Endothelial cell of umbilical vein (primary cell): ENCODE measurements around the gene PAX5. TPM values are rescaled to one million over a fixed set of nuclear protein-coding genes. Genes with fewer than 3 reads are reported as not detected.

Source experiments
- microRNA-seq: library from miRNA; unstranded; fragments of <30 nt; microRNA quantifications from one replicate; pipeline ENCODE4 v1.2.0, GENCODE V29; 2021; ENCODE audit warnings: borderline number of aligned reads, borderline replicate concordance
- polyA plus RNA-seq, 4 experiments: library from polyadenylated mRNA; depleted of rRNA in 3 of 4; stranded (reverse) in 3 of 4; unstranded in 1 of 4; fragments of >200 nt; gene quantifications; 2 replicates each; pipeline versions ENCODE4 v1.2.1 to v1.2.3, GENCODE V29; 2011 to 2012; ENCODE audit warnings: missing spikeins in 1 of 4
- small RNA-seq: library from RNA; depleted of rRNA; stranded (forward); fragments of <200 nt; gene quantifications from one replicate; pipeline ENCODE3, GENCODE V24; 2012; ENCODE audit warnings: low replicate concordance, low read depth; ENCODE audit not compliant: insufficient read depth, insufficient read length
- total RNA-seq: library from RNA; stranded (reverse); gene quantifications from 2 replicates; pipeline ENCODE4 v1.2.3, GENCODE V29; 2021

PAX5 gene
- total and polyA plus RNA-seq, 2 donors (not counting 3 experiments of a cell fraction or from before 2014, with no cell fraction given): not detected

Small RNA genes lying within 50 kb of the gene (microRNA-seq; reads per million reads assigned to microRNA genes)
- not detected for gene MIR4475
- gene MIR4476: not detected
- not detected for gene MIR4540

Small RNA genes lying within 50 kb of the gene (small RNA-seq; reads per million reads assigned to genes)
- gene MIR4475 (not detected), gene MIR4476 (not detected), gene MIR4540 (not detected)

Other genes with a start within 250 kb of the PAX5 start
- 14.8 and 17.3 TPM in 2 replicates for gene ZCCHC7, start 86.3 kb upstream of the PAX5 start, total RNA-seq
- gene ZCCHC7, start 86.3 kb upstream of the PAX5 start, polyA plus RNA-seq: 7.4 and 9.3 TPM in 2 replicates